GM12878 (cell line): ENCODE data around the gene GNG3. TPM values are rescaled to one million over a fixed set of nuclear protein-coding genes. Genes with fewer than 3 reads are reported as not detected.
"Not testable (repeated sequence)": the region's sequence is repeated elsewhere in the genome, so short reads cannot be mapped to it uniquely, and the experiment has no call there.

Source experiments
- ATAC-seq: fragments of 200-7000 bp; cut with Tn5 transposase; 3 replicates; pipeline ENCODE4 v1.9.1; 2020; ENCODE audit warnings: mild to moderate bottlenecking, moderate library complexity
- BruUV-seq: library from RNA; stranded (reverse); fragments of 400-500 nt; replicated peaks from 2 replicates; lab custom pipeline; 2021; lab: Mats Ljungman, UMichigan
- CTCF ChIA-PET: fragments of 300-600 bp; sonication (Branson Sonifier 250); formaldehyde crosslinking; extraction: SDS; loops from one replicate; lab custom pipeline; 2021; ENCODE audit warnings: inconsistent platforms; lab: Yijun Ruan, JAX
- POLR2A ChIA-PET: fragments of 350-600 bp; formaldehyde crosslinking; extraction: SDS; loops from one replicate; lab custom pipeline; 2021; ENCODE audit warnings: inconsistent platforms; lab: Charles Lee
- RAD21 ChIA-PET: fragments of 300-600 bp; sonication (Branson Sonifier 250); formaldehyde crosslinking; loops from one replicate; lab custom pipeline; 2023; ENCODE audit warnings: antibody characterized with exemption; ENCODE audit not compliant: unreplicated experiment; lab: Charles Lee
- SMC1A ChIA-PET: fragments of 300-600 bp; sonication (Branson Sonifier 250); formaldehyde crosslinking; loops from one replicate; lab custom pipeline; 2023; ENCODE audit not compliant: unreplicated experiment, uncharacterized antibody; lab: Charles Lee
- DNase-seq: peaks from one replicate; pipeline ENCODE4 v3.0.0-alpha.2; 2011; ENCODE audit warnings: low read depth, low spot score
- FAIRE-seq: peaks from 3 replicates; lab custom pipeline; 2011; peaks lifted over from hg19 to GRCh38; lab: Jason Lieb, UNC
- H2AFZ ChIP-seq: 2 replicates; pipeline ENCODE4 v1.6.0; 2011; ENCODE audit warnings: low read depth, low read length, control low read depth; ENCODE audit not compliant: control insufficient read depth
- H3K27ac ChIP-seq: 2 replicates; pipeline ENCODE4 v1.5.1; 2011; ENCODE audit warnings: control low read depth; ENCODE audit not compliant: control insufficient read depth, insufficient read depth
- H3K27me3 ChIP-seq, 2 experiments: replicated peaks in 1 of 2; 2 replicates each; pipeline versions ENCODE4 v1.6.0 to v1.6.1; 2011; ENCODE audit warnings: low read length in 1 of 2; ENCODE audit not compliant: control insufficient read depth in 2 of 2, insufficient read depth in 2 of 2
- H3K36me3 ChIP-seq, 2 experiments: 2 replicates each; pipeline ENCODE4 v1.5.1; 2011; ENCODE audit warnings: low read length in 1 of 2; ENCODE audit not compliant: control insufficient read depth in 2 of 2, insufficient read depth in 2 of 2
- H3K4me1 ChIP-seq: 2 replicates; pipeline ENCODE4 v1.6.1; 2011; ENCODE audit warnings: mild to moderate bottlenecking, low read length, moderate library complexity, mixed read lengths; ENCODE audit not compliant: control insufficient read depth, insufficient read depth
- H3K4me2 ChIP-seq: 2 replicates; pipeline ENCODE4 v1.6.0; 2011; ENCODE audit warnings: control low read depth; ENCODE audit not compliant: control insufficient read depth, insufficient read depth
- H3K4me3 ChIP-seq: fragments of 200-600 bp; sonication (generic); 2 replicates; pipeline ENCODE4 v1.5.1; 2016
- H3K79me2 ChIP-seq: 2 replicates; pipeline ENCODE4 v1.6.0; 2011; ENCODE audit warnings: low read length; ENCODE audit not compliant: control insufficient read depth, insufficient read depth
- H3K9ac ChIP-seq: 2 replicates; pipeline ENCODE4 v1.8.0; 2011; ENCODE audit warnings: low read length, control low read depth, mixed read lengths; ENCODE audit not compliant: control insufficient read depth, insufficient read depth
- H3K9me3 ChIP-seq: replicated peaks from 3 replicates; pipeline ENCODE4 v1.5.1; 2011; ENCODE audit warnings: mild to moderate bottlenecking, low read length; ENCODE audit not compliant: control insufficient read depth, insufficient read depth
- H4K20me1 ChIP-seq: 2 replicates; pipeline ENCODE4 v1.6.0; 2011; ENCODE audit not compliant: control insufficient read depth, insufficient read depth
- ETV6 ChIP-seq, 2 experiments: fragments of 450-650 bp in 1 of 2; IDR thresholded peaks in 1 of 2; conservative IDR thresholded peaks in 1 of 2; 2 replicates each; pipeline ENCODE4 v1.6.1; 2014; ENCODE audit warnings: antibody characterized with exemption in 1 of 2, borderline replicate concordance in 1 of 2, low read depth in 1 of 2, mild to moderate bottlenecking in 1 of 2, moderate library complexity in 1 of 2
- NFIC ChIP-seq: IDR thresholded peaks from 2 replicates; pipeline ENCODE4 v1.6.1; 2012; ENCODE audit warnings: low read depth, mild to moderate bottlenecking, inconsistent platforms, low read length, moderate library complexity
- WGBS: methylation state at CpG from one replicate; pipeline ENCODE4 v1.1.6; 2016; ENCODE audit warnings: low lambda C conversion rate; ENCODE audit not compliant: insufficient replicate concordance, insufficient coverage; ENCODE audit errors: missing lambda C conversion rate; 5-methylcytosine and 5-hydroxymethylcytosine counted together
- in situ Hi-C: fragments of 300-500 bp; cut with MboI; formaldehyde crosslinking; loops from 9 replicates; pipeline ENCODE4 v1.14.3; 2018; ENCODE audit warnings: mixed read lengths
- intact Hi-C: fragments of 100-400 bp; cut with micrococcal nuclease; formaldehyde crosslinking; loops from one replicate; pipeline ENCODE4 v1.14.2; 2022; ENCODE audit not compliant: unreplicated experiment
- polyA plus RNA-seq, 11 experiments: library from polyadenylated mRNA; depleted of rRNA in 4 of 11; unstranded in 6 of 11; stranded (reverse) in 5 of 11; fragments of >200 nt; fragmentation: Nextera tagmentation in 4 of 11; fragmentation: Illumina TruSeq in 1 of 11; extraction: Ambion mirVana in 4 of 11; extraction: Trizol in 1 of 11; gene quantifications; 1 replicate in 1 of 11; 2 replicates in 10 of 11; pipeline versions ENCODE4 v1.2.1 to v1.2.3, GENCODE V29; 2011 to 2016; ENCODE audit warnings: inconsistent platforms in 2 of 11, missing spikeins in 2 of 11, low read depth in 1 of 11
- total RNA-seq, 4 experiments: library from RNA; depleted of rRNA in 3 of 4; stranded (reverse); fragments of >200 nt in 3 of 4; fragmentation: Illumina TruSeq in 1 of 4; extraction: Trizol in 1 of 4; gene quantifications; 2 replicates each; pipeline versions ENCODE4 v1.2.1 to v1.2.3, GENCODE V29; 2013 to 2021
- TF ChIP-seq, protein P1 (sequence below): fragments of 450-650 bp; IDR thresholded peaks from 2 replicates; pipeline ENCODE4 v1.6.1; 2017; ENCODE audit warnings: mild to moderate bottlenecking, moderate library complexity
- TF ChIP-seq, protein P2 (sequence below): fragments of 450-650 bp; IDR thresholded peaks from 2 replicates; pipeline ENCODE4 v1.6.1; 2014; ENCODE audit warnings: mild to moderate bottlenecking
- TF ChIP-seq, protein P3 (sequence below): IDR thresholded peaks from 2 replicates; pipeline ENCODE4 v1.6.1; 2011; ENCODE audit warnings: low read depth, mild to moderate bottlenecking, low read length, moderate library complexity, borderline replicate concordance; ENCODE audit errors: extremely low read depth
- TF ChIP-seq, protein P4 (sequence below): IDR thresholded peaks from 2 replicates; pipeline ENCODE4 v1.6.1; 2012; ENCODE audit warnings: low read length, inconsistent platforms

The GNG3 gene
- total and polyA plus RNA-seq, 10 of the 15 experiments (the other 5 are each of a cell fraction or from before 2014, with no cell fraction given): 0.27 to 0.83 (median 0.57) TPM; not detected in 5

DNA sequence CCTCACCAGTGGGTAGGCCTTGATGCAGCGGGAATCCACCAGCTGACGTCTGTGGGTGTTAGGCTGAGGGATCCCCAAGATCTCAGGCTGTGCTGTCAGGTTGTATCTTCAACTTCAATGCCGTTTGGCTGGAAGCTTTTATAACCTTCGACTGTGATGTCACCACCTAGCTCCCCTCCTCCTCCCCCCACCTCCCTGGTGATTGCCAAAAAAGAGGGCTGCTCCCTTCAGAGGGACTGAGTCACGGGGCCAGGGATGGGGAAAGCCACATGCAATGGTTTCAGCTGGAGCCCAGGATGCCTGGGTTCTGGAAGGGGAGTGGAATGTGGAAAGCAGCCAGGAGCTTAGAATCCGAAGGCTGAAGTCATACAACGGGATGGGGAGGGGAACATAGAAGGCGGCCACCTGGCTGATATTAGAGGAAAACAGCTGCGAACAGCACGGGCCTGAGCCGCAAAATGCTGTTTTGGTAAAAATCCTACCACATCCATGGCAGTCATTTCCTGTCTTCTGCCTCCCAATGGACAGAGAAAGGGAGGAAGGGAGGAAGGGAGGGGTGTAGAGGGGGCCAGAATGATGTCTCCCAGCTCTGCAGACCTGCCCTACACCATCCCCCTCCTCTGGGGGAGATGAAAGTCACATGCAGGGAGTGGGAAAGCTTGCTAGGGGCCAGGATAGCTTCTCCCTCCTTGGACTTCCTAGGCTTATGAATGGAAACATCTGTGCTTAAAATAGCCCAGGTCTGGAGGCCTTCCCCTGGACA, 17.9 kb upstream of the GNG3 start, which contains the start of gene LRRN4CL (continued):
- TF ChIP-seq, protein P1, sequence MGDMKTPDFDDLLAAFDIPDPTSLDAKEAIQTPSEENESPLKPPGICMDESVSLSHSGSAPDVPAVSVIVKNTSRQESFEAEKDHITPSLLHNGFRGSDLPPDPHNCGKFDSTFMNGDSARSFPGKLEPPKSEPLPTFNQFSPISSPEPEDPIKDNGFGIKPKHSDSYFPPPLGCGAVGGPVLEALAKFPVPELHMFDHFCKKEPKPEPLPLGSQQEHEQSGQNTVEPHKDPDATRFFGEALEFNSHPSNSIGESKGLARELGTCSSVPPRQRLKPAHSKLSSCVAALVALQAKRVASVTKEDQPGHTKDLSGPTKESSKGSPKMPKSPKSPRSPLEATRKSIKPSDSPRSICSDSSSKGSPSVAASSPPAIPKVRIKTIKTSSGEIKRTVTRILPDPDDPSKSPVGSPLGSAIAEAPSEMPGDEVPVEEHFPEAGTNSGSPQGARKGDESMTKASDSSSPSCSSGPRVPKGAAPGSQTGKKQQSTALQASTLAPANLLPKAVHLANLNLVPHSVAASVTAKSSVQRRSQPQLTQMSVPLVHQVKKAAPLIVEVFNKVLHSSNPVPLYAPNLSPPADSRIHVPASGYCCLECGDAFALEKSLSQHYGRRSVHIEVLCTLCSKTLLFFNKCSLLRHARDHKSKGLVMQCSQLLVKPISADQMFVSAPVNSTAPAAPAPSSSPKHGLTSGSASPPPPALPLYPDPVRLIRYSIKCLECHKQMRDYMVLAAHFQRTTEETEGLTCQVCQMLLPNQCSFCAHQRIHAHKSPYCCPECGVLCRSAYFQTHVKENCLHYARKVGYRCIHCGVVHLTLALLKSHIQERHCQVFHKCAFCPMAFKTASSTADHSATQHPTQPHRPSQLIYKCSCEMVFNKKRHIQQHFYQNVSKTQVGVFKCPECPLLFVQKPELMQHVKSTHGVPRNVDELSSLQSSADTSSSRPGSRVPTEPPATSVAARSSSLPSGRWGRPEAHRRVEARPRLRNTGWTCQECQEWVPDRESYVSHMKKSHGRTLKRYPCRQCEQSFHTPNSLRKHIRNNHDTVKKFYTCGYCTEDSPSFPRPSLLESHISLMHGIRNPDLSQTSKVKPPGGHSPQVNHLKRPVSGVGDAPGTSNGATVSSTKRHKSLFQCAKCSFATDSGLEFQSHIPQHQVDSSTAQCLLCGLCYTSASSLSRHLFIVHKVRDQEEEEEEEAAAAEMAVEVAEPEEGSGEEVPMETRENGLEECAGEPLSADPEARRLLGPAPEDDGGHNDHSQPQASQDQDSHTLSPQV: no peak
- TF ChIP-seq NFIC (no peak), ETV6 (conservative IDR thresholded peaks at IDR 0.05 in 1 of 2, IDR thresholded peaks at IDR 0.05 in 1 of 2; ENCODE audit: borderline replicate concordance in 1 of 2, low read depth in 1 of 2) (no peak)
- TF ChIP-seq, protein P2, sequence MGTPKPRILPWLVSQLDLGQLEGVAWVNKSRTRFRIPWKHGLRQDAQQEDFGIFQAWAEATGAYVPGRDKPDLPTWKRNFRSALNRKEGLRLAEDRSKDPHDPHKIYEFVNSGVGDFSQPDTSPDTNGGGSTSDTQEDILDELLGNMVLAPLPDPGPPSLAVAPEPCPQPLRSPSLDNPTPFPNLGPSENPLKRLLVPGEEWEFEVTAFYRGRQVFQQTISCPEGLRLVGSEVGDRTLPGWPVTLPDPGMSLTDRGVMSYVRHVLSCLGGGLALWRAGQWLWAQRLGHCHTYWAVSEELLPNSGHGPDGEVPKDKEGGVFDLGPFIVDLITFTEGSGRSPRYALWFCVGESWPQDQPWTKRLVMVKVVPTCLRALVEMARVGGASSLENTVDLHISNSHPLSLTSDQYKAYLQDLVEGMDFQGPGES: no peak
- TF ChIP-seq, protein P3, sequence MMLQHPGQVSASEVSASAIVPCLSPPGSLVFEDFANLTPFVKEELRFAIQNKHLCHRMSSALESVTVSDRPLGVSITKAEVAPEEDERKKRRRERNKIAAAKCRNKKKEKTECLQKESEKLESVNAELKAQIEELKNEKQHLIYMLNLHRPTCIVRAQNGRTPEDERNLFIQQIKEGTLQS: no peak
- TF ChIP-seq, protein P4, sequence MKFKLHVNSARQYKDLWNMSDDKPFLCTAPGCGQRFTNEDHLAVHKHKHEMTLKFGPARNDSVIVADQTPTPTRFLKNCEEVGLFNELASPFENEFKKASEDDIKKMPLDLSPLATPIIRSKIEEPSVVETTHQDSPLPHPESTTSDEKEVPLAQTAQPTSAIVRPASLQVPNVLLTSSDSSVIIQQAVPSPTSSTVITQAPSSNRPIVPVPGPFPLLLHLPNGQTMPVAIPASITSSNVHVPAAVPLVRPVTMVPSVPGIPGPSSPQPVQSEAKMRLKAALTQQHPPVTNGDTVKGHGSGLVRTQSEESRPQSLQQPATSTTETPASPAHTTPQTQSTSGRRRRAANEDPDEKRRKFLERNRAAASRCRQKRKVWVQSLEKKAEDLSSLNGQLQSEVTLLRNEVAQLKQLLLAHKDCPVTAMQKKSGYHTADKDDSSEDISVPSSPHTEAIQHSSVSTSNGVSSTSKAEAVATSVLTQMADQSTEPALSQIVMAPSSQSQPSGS: no peak

DNA sequence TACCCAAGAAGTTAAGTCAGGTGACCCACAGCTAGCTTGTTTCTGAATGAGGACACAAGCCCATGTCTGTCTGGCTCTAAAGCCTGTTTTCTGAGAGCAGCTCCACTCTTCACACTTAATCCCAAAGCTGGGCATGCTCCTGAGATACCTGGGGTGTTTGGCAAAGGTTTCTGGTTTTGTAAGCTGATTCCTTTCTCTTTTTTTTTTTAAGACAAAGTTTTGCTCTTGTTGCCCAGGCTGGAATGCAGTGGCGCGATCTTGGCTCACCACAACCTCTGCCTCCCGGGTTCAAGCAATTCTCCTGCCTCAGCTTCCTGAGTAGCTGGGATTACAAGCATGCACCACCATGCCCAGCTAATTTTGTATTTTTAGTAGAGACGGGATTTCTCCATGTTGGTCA, 13.9 kb upstream of the GNG3 start:
- not testable (repeated sequence) for H3K4me1 ChIP-seq, H3K27ac ChIP-seq, H3K79me2 ChIP-seq, FAIRE-seq, H3K36me3 ChIP-seq, BruUV-seq, H3K9ac ChIP-seq, H2AFZ ChIP-seq, H4K20me1 ChIP-seq, H3K4me2 ChIP-seq, H3K9me3 ChIP-seq, DNase-seq, H3K4me3 ChIP-seq, H3K27me3 ChIP-seq, ATAC-seq
- intact Hi-C loops (loop anchor here (1.0 to 2.0 kb wide), 2 partner anchors 269 to 299 kb away; no protein-coding TSS in a partner anchor), in situ Hi-C loops (loop anchor here (5.0 to 10.0 kb wide), 2 partner anchors 269 to 296 kb away; no protein-coding TSS in a partner anchor)
- ChIA-PET CTCF (interaction anchor here (0.7 to 3.3 kb wide), 29 partner anchors 10 to 1112 kb away, joined by 3 to 48 read pairs (median 4); partner anchors contain the start of genes B3GAT3, BSCL2, C11orf98 and CSKMT), POLR2A (interaction anchor here (0.7 kb wide), 1 partner anchor 76 kb away, joined by 5 read pairs; no protein-coding TSS in a partner anchor), RAD21 (interaction anchor here (0.6 to 3.2 kb wide), 9 partner anchors 17 to 299 kb away, joined by 3 to 18 read pairs (median 5); partner anchors contain the start of genes C11orf98, CSKMT, LBHD1 and TUT1), SMC1A (interaction anchor here (0.6 to 3.2 kb wide), 14 partner anchors 11 to 298 kb away, joined by 3 to 17 read pairs (median 4); partner anchors contain the start of genes GANAB, MTA2, TUT1 and UQCC3)
- 92% methylated on average over 1 of the region's 4 CpGs for WGBS
